Activated CD8-positive, alpha-beta T cell treated with anti-CD3 and anti-CD28 coated beads for 36 hours (primary cell): ENCODE results near the gene SNPH. TPM values are rescaled to one million over a fixed set of nuclear protein-coding genes. Genes with fewer than 3 reads are reported as not detected.

ENCODE experiments used
- ATAC-seq: fragments of 200-7000 bp; cut with Tn5 transposase; one replicate; pipeline ENCODE4 v1.10.0; 2021; ENCODE audit warnings: mild to moderate bottlenecking, moderate library complexity
- CTCF ChIA-PET: fragments of 350-600 bp; sonication (Branson Sonifier 250); formaldehyde crosslinking; loops from one replicate; lab custom pipeline; 2021; ENCODE audit warnings: antibody characterized with exemption; lab: Charles Lee
- POLR2A ChIA-PET: fragments of 350-600 bp; sonication (Branson Sonifier 250); formaldehyde crosslinking; loops from one replicate; lab custom pipeline; 2021; ENCODE audit warnings: antibody characterized with exemption; lab: Charles Lee
- DNase-seq: peaks from one replicate; pipeline ENCODE4 v3.0.0-alpha.2; 2020
- H3K27ac Mint-ChIP-seq: one replicate; pipeline ENCODE4 v1.8.0; 2021; ENCODE audit warnings: mild to moderate bottlenecking, mixed read lengths
- H3K27me3 Mint-ChIP-seq: one replicate; pipeline ENCODE4 v1.8.0; 2021; ENCODE audit warnings: mixed read lengths
- H3K36me3 Mint-ChIP-seq: one replicate; pipeline ENCODE4 v1.8.0; 2021; ENCODE audit warnings: low read depth, mixed read lengths
- H3K4me1 Mint-ChIP-seq: one replicate; pipeline ENCODE4 v1.8.0; 2021; ENCODE audit warnings: low read depth, mixed read lengths
- H3K4me3 Mint-ChIP-seq: one replicate; pipeline ENCODE4 v1.8.0; 2021; ENCODE audit warnings: mild to moderate bottlenecking, moderate library complexity, mixed read lengths
- H3K9me3 Mint-ChIP-seq: one replicate; pipeline ENCODE4 v1.8.0; 2021; ENCODE audit warnings: mixed read lengths
- CTCF ChIP-seq: fragments of 200-600 bp; IDR thresholded peaks from one replicate; pipeline ENCODE4 v1.8.0; 2022; ENCODE audit warnings: antibody characterized with exemption, mild to moderate bottlenecking
- intact Hi-C: fragments of 100-400 bp; cut with micrococcal nuclease; formaldehyde crosslinking; loops from one replicate; pipeline ENCODE4 v1.10.0; 2022
- total RNA-seq, 2 experiments: library from RNA; stranded (reverse); gene quantifications; one replicate each; pipeline ENCODE4 v1.2.3, GENCODE V29; 2021

The SNPH gene
- total RNA-seq, 2 experiments from 2014 or later = 3.7 to 4.1 TPM

DNA sequence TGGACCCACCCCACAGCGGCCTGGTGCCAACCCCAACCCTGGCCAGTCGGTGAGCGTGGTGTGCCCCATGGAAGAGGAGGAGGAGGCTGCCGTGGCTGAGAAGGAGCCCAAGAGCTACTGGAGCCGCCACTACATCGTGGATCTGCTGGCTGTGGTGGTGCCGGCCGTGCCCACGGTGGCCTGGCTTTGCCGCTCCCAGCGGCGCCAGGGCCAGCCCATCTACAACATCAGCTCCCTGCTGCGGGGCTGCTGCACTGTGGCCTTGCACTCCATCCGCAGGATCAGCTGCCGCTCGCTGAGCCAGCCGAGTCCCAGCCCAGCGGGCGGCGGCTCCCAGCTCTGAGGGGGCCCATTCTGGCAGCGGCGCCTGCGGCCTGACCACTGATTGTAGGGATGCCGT, 39.6 kb downstream of the SNPH start:
- no peaks in the 10 kb centered on the region for H3K9me3 Mint-ChIP-seq
- no peak for DNase-seq
- H3K4me3 Mint-ChIP-seq = no peak overlapping the region
- peaks cover 2% of the 10 kb centered on the region for H3K36me3 Mint-ChIP-seq
- no peak overlapping the region for H3K27ac Mint-ChIP-seq
- no peak for ATAC-seq
- H3K4me1 Mint-ChIP-seq = peaks cover 7% of the 10 kb centered on the region
- POLR2A ChIA-PET = no interaction called here
- CTCF ChIA-PET = interaction anchor here (2.4 kb wide), 1 partner anchor 198 kb away, joined by 10 read pairs; no protein-coding TSS in a partner anchor
- intact Hi-C loops = no loop called here
- no peaks in the 10 kb centered on the region for H3K27me3 Mint-ChIP-seq
- no peak for TF ChIP-seq CTCF

DNA sequence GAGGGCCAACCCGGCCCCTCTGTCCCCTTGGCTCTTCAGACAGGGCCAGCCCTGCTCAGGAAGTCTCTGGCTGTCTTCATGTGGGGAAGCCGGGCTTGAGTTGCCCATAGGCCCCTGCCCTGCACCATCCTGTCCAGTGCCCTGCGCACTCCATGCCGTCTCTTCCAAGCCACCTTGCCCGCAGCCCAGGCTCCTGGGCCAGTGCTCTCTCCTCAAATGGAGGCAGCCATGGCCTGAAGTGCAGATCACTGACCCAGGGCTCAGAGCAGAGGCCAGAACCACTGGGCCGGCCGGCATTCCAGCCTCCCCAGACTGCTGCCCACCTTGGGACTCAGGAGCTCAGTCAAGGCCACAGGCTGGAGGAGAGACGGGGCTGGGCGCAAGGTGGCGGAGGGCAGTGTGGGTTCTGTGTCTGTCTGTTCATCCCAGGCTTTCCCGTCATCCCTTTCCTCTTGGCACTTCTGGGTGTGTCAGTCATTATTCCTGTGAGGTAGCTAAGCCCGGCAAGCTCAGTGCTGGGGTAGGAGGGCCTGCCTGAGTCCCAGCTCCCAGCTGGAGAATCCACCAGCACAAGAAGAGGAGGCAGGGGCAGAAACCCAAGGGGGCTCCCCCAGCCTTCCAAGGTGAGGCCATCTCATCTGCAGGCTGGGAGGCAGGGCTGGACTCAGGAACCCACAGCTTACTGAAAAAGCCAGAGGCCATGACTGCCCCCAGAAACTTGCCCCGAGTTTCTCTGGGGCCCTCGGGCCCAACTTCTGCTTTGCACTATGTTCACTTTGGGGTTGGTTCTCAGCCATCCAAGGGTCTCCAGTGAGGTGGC, 40.4 kb downstream of the SNPH start:
- H3K4me1 Mint-ChIP-seq = no peaks in the 10 kb centered on the region
- POLR2A ChIA-PET = no interaction called here
- H3K9me3 Mint-ChIP-seq = no peaks in the 10 kb centered on the region
- no peak overlapping the region for H3K27ac Mint-ChIP-seq
- H3K27me3 Mint-ChIP-seq = no peaks in the 10 kb centered on the region
- intact Hi-C loops = no loop called here
- no peak for DNase-seq
- no peaks in the 10 kb centered on the region for H3K36me3 Mint-ChIP-seq
- H3K4me3 Mint-ChIP-seq = no peak overlapping the region
- CTCF ChIA-PET = interaction anchor here (0.7 kb wide), 1 partner anchor 48 kb away, joined by 3 read pairs; no protein-coding TSS in a partner anchor
- no peak for ATAC-seq
- TF ChIP-seq CTCF = no peak

DNA sequence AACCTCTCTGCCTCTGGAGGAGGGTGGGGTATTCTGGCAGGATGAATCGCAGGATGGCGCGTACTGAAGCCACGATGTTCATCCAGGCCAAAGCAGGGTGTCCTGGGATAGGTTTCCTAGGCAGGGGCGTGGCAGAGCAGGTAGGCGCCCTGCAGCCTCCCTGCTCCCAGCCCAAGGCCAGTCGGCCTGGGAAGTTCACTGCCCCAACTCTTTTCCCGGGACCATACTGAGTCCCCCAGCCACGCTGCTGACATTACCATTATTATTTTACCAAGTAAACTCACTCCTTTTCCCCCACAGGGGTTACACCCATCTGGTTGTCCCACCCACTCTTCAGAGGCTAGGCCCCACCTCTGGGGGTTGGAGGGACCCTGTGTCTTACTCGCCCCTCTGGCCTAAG, 41.1 kb downstream of the SNPH start:
- DNase-seq (no peak), ATAC-seq (no peak)
- H3K27ac Mint-ChIP-seq = no peak overlapping the region
- H3K4me3 Mint-ChIP-seq = no peak overlapping the region
- H3K36me3 Mint-ChIP-seq = no peaks in the 10 kb centered on the region
- no peaks in the 10 kb centered on the region for H3K27me3 Mint-ChIP-seq
- intact Hi-C loops = no loop called here
- no peaks in the 10 kb centered on the region for H3K4me1 Mint-ChIP-seq
- ChIA-PET POLR2A (no interaction called here), CTCF (interaction anchor here (0.7 kb wide), 1 partner anchor 49 kb away, joined by 3 read pairs; no protein-coding TSS in a partner anchor)
- no peaks in the 10 kb centered on the region for H3K9me3 Mint-ChIP-seq
- TF ChIP-seq CTCF = no peak

- ChIA-PET POLR2A (no interaction called here), CTCF (no interaction called here)
- no peaks in the 10 kb centered on the region for H3K9me3 Mint-ChIP-seq
- H3K27me3 Mint-ChIP-seq = no peaks in the 10 kb centered on the region
- H3K27ac Mint-ChIP-seq = no peak overlapping the region
- no peaks in the 10 kb centered on the region for H3K4me1 Mint-ChIP-seq
- ATAC-seq = no peak
- no peak for TF ChIP-seq CTCF
- DNase-seq = no peak
- intact Hi-C loops = no loop called here
- H3K4me3 Mint-ChIP-seq = no peak overlapping the region
- H3K36me3 Mint-ChIP-seq = no peaks in the 10 kb centered on the region
Observed at GRCh38 chr20:1307571-1307971, 41.5 kb downstream of the SNPH start.

- Mint-ChIP-seq H3K4me3 (no peak overlapping the region), H3K27me3 (no peaks in the 10 kb centered on the region), H3K4me1 (no peaks in the 10 kb centered on the region), H3K27ac (no peak overlapping the region), H3K9me3 (no peaks in the 10 kb centered on the region), H3K36me3 (no peaks in the 10 kb centered on the region)
- POLR2A ChIA-PET = interaction anchor here (0.6 to 0.8 kb wide), 2 partner anchors 69 to 83 kb away, joined by 3 to 4 read pairs; no protein-coding TSS in a partner anchor
- TF ChIP-seq CTCF = no peak
- ATAC-seq = no peak
- intact Hi-C loops = no loop called here
- DNase-seq = no peak
- CTCF ChIA-PET = no interaction called here
Observed at GRCh38 chr20:1308067-1308701, 42.1 kb downstream of the SNPH start.
